ENCODE results near the gene OR7A5.
"Not testable (repeated sequence)": the region's sequence is repeated elsewhere in the genome, so short reads cannot be mapped to it uniquely, and the experiment has no call there.

Gene OR7A5

GRCh38 chr19:14835011-14835410 lies at the start of gene OR7A5, which contains the start of gene OR7C1:
TSS of gene OR7A5 (minus strand) at chr19:14835185. CDS start at chr19:14828241, 6,944 bp downstream.
TSS of gene OR7C1 (minus strand) at chr19:14835185. CDS start at chr19:14800136, 35,049 bp downstream.
- no peak for FAIRE-seq
- DNase-seq (ENCODE audit: insufficient read length, low spot score), result no peak

GRCh38 chr19:14871619-14872230 lies 36.7 kb upstream of the OR7A5 start:
- FAIRE-seq (no peak), DNase-seq (ENCODE audit: insufficient read length, low spot score) (no peak)

DNA sequence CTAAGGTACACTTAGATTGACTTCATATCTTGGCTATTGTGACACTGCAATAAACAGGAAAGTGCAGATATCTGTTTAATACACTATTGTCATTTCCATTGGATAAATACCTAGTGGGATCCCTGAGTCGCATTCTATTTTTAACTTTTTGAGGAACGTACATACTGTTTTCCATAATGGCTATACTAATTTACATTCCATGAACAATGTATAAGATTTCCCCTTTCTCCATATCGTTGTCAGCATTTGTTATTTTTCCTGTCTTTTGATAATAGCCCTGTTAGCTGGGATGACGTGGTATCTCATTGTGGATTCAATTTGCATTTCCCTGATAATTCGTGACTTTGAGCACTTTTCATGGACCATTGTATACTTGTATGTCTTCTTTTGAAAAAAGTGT lies 33.5 kb upstream of the OR7A5 start:
- no peak for FAIRE-seq
- no peak for DNase-seq (ENCODE audit: insufficient read length, low spot score)

- no peak for FAIRE-seq
- DNase-seq (ENCODE audit: insufficient read length, low spot score), result no peak
Measured at GRCh38 chr19:14848822-14849221, 13.8 kb upstream of the OR7A5 start, which contains the start of gene OR7A10. TSS of gene OR7A10 (minus strand) at chr19:14848922. CDS start at chr19:14841877, 7,045 bp downstream.

- FAIRE-seq, result no peak
Measured at GRCh38 chr19:14843578-14843977, 8.6 kb upstream of the OR7A5 start.

GRCh38 chr19:14843169-14843568 lies 8.2 kb upstream of the OR7A5 start:
- DNase-seq (ENCODE audit: insufficient read length, low spot score), result no peak
- no peak for FAIRE-seq

More at GRCh38 chr19:14843578-14843977, 8.6 kb upstream of the OR7A5 start:
- no peak for DNase-seq (ENCODE audit: insufficient read length, low spot score)

GRCh38 chr19:14840206-14840605 lies 5.2 kb upstream of the OR7A5 start:
- FAIRE-seq (no peak), DNase-seq (ENCODE audit: insufficient read length, low spot score) (no peak)

DNA sequence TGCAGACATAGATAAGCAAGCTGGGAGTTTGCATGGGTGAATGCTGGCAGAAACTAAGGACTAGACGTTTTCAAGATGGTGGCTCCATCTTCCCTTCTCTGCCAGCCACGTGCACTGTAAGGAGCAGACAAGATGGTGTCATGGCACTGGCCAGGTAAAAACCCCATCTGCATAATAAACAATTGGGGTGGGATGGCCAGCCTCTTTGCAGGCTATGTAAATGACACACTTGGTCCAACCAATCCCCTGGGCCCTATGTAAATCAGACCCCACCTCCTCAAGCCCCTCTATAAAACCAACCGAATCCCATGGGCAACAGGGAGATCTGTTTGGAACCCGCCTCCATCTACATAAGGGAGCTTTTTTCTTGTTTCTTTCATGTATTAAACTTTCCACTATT lies 2.4 kb upstream of the OR7A5 start:
- no peak for FAIRE-seq

GRCh38 chr19:14830702-14831101 lies 4.3 kb downstream of the OR7A5 start:
- no peak for DNase-seq (ENCODE audit: insufficient read length, low spot score)
- FAIRE-seq, result no peak

More for the DNA sequence above, 2.4 kb upstream of the OR7A5 start:
- no peak for DNase-seq (ENCODE audit: insufficient read length, low spot score)

GRCh38 chr19:14826006-14826405 lies 9.0 kb downstream of the OR7A5 start:
- DNase-seq (ENCODE audit: insufficient read length, low spot score) (no peak), FAIRE-seq (no peak)

DNA sequence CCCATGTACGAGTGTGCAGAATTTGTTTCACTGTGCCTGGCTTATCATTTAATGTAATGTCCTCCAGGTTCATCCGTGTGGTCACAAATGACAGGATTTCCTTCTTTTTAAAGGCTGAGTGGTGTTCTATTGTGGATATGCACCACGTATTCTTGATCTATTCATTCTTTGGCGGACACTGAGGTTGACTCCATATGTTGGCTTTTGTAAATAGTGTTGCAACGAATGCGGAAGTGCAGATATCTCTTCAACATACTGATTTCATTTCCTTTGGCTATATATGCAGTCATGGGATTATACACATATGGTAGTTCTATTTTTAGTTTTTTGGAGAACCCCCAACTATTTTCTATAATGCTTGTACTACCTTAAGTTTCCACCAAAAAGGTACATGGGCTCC lies 13.0 kb downstream of the OR7A5 start:
- DNase-seq (ENCODE audit: insufficient read length, low spot score) (no peak), FAIRE-seq (no peak)

GRCh38 chr19:14818588-14818987 lies 16.4 kb downstream of the OR7A5 start:
- DNase-seq (ENCODE audit: insufficient read length, low spot score) (no peak), FAIRE-seq (no peak)

DNA sequence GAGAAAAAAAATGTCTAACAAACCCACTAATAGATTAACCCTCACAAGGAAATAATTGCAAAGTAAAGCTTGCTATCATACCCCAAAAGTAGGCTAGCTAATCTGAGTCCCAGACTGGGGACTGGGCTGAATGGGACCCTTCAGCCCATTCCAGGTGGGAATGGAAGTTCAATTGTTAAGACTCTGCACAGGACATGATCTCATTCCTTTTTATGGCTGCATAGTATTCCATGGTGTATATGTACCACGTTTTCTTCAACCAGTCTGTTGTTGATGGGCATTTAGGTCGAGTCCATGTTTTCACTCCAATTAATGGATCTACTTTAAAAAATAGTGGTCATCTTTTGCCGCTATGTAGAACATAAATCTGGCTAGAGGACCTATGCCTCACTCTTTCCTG lies 17.9 kb downstream of the OR7A5 start:
- DNase-seq (ENCODE audit: insufficient read length, low spot score) (no peak), FAIRE-seq (no peak)

DNA sequence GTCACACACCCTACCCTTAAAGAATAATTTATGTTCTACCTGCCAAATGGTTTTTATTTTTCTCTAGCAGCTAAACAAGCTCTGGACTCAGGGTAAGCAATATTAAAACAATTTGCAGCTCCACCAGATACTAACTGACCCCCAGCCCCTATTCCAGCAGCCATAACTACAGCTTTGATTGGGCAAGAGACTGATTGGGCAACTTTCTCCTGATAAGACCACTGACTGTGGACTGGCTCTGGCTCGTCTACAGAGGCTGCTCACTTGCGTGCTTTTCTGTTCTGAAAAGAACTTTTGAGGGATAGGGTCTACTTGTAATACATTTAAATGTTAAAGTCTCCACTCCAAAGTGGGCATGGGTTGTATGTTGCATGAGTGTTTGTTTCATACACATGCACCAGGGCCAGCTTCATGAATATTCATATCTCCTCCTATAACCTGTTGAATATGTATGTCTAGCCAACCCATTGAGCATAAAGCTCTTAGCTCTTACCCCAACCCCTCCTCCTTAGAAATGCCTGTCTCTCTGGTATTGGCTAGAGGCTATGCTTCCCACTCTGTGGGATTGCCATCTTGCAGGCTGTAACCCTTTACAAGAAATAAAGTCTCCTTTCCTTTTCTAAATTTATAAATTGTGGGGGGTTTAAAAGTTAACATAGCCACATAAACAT lies 19.9 kb downstream of the OR7A5 start:
- FAIRE-seq, result no peak
- DNase-seq (ENCODE audit: insufficient read length, low spot score), result no peak

- FAIRE-seq (no peak), DNase-seq (ENCODE audit: insufficient read length, low spot score) (no peak)
Measured at GRCh38 chr19:14809272-14810057, 25.5 kb downstream of the OR7A5 start.

DNA sequence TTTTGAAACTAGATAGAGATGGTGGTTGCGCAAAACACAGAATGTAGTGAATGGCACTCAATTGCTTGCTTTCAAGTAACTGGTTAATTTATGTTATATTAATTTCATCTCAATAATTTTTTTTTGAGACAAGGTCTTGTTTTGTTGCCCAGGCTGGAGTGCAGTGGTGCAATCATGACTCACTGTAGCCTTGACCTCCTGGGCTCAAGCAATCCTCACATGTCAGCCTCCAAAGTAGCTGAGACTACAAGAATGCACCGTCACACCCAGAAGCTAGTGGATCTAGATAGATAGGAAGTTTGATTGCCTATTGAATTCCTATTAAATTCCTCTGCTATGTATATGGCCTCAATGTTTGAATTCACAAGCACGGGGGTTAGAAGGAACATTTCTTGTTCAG lies 30.2 kb downstream of the OR7A5 start:
- no peak for DNase-seq (ENCODE audit: insufficient read length, low spot score)
- no peak for FAIRE-seq

DNA sequence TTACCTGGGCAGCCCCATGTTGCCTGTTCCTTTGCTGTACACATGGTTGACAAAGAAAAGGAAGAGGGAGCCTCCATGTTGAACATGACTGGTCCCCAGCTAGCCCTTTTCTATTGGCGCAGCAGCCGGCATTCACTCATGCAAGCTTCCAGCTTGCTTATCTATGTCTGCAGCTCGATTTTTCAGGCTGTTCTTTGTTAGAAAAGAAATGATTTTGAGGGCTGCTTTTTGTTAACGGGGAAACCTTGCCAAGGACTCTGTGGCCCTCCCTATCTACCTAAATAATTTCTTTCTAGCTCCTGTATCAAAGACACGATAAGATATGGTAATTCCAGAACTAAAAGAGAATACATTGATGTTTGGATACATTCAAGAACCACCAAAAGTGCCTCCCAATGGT lies 36.2 kb downstream of the OR7A5 start:
- DNase-seq (ENCODE audit: insufficient read length, low spot score), result no peak
- no peak for FAIRE-seq

DNA sequence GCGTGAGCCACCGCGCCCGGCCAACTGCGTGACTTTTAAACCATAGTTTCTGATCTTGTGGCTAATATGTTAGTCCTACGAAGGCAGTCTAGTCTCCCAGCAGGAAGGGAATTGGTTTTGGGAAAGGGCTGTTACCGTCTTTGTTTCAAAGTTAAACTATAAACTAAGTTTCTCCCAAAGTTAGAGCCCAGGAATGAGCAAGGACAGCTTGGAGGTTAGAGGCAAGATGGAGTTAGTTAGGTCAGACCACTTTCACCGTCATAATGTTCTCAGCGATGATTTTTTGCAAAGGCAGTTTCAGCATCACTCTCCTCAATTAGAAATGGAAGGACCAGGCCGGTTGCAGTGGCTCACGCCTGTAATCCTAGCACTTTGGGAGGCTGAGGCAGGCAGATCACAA lies 39.0 kb downstream of the OR7A5 start:
- FAIRE-seq (no peak), DNase-seq (ENCODE audit: insufficient read length, low spot score) (no peak)

DNA sequence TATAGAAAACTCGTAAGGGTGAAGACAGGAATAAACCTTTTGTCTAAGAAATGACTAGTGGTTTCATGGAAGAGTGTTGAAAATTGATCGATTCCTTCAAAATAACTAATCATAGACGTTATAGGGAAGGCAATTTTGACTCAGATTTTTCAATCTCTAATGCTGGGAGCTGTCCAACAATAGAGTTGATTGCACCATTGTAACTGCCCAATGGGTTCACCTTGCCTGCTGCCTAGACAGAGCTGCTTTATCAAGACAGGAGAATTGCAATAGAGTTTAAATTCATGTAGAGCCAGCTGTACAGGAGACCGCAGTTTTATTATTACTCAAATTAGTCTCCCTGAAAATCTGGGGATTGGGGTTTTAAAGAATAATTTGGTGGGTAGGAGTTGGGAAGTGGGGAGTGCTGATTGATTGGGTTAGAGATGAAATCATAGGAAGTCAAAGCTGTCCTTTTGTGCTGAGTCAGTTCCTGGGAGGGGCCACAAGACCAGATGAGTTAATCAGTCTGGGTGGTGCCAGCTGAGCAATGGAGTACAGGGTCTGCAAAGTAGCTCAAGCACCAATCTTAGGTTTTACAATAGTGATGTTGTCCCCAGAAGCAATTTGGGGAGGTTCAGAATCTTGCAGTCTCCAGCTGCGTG lies 39.8 kb downstream of the OR7A5 start:
- DNase-seq (ENCODE audit: insufficient read length, low spot score), result no peak
- FAIRE-seq, result no peak

GRCh38 chr19:14792250-14792649 lies 42.7 kb downstream of the OR7A5 start:
- FAIRE-seq, result not testable (repeated sequence)

DNA sequence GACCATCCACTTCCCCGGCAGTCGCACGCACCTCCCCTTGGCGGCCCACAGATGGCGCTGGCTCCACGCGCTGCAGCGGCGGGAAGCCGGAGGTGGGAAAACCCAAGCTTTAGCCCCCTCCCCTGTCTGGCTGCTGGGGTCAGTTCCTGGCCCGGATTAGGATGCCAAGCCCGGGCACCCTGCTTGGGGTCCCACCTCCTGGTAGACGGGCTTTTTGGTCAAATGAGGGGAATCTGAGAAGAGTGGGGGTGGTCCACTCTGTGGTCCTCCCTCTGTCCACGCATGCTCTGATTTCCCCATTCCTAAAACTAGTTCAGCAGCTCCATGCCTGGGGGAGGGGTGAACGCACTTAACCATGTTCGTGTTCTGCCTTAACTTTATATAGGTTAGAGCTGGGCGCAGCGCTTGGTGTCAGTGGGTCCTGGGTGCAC lies 48.5 kb downstream of the OR7A5 start:
- FAIRE-seq (no peak), DNase-seq (ENCODE audit: insufficient read length, low spot score) (no peak)

More at GRCh38 chr19:14792250-14792649, 42.7 kb downstream of the OR7A5 start:
- not testable (repeated sequence) for DNase-seq (ENCODE audit: insufficient read length, low spot score)
